Kidney (tissue), 14 donors: ENCODE data around the gene COL3A1. TPM values are rescaled to one million over a fixed set of nuclear protein-coding genes. Genes with fewer than 3 reads are reported as not detected.

Experiments used
- DNase-seq, 5 donors: peaks; one replicate each; pipeline ENCODE4 v3.0.0-alpha.2; 2013 to 2020
- FAIRE-seq: peaks from 2 replicates; lab custom pipeline; 2012; peaks lifted over from hg19 to GRCh38; lab: Jason Lieb, UNC
- H3K27ac ChIP-seq, 2 donors: one replicate each; pipeline ENCODE4 v1.7.0; 2013; ENCODE audit warnings: low read depth in 2 of 2, low read length in 2 of 2, inconsistent platforms in 1 of 2
- H3K27me3 ChIP-seq: one replicate; pipeline ENCODE4 v1.7.1; 2013; ENCODE audit warnings: low read length, inconsistent platforms; ENCODE audit not compliant: control insufficient read depth, insufficient read depth
- H3K36me3 ChIP-seq, 3 donors: one replicate each; pipeline versions ENCODE4 v1.7.0 to v1.7.1; 2013; ENCODE audit warnings: low read length in 3 of 3, control low read depth in 1 of 3, inconsistent platforms in 1 of 3; ENCODE audit not compliant: insufficient read depth in 3 of 3, control insufficient read depth in 2 of 3
- H3K4me1 ChIP-seq, 3 donors: one replicate each; pipeline versions ENCODE4 v1.7.0 to v1.7.1; 2013; ENCODE audit warnings: low read length in 3 of 3, inconsistent platforms in 1 of 3, low read depth in 1 of 3; ENCODE audit not compliant: control insufficient read depth in 2 of 3, insufficient read depth in 2 of 3
- H3K4me3 ChIP-seq, 3 donors: one replicate each; pipeline versions ENCODE4 v1.7.0 to v1.8.1; 2013; ENCODE audit warnings: low read length in 3 of 3, control low read depth in 1 of 3, inconsistent platforms in 1 of 3
- H3K9ac ChIP-seq, 3 donors: one replicate each; pipeline versions ENCODE4 v1.7.0 to v1.7.1; 2013; ENCODE audit warnings: low read length in 3 of 3, control low read depth in 1 of 3, inconsistent platforms in 1 of 3
- H3K9me3 ChIP-seq, 3 donors: one replicate each; pipeline versions ENCODE4 v1.7.0 to v1.7.1; 2013; ENCODE audit warnings: low read length in 3 of 3, control low read depth in 1 of 3, inconsistent platforms in 1 of 3; ENCODE audit not compliant: control insufficient read depth in 2 of 3, insufficient read depth in 1 of 3
- intact Hi-C: fragments of 100-400 bp; cut with DNase I; formaldehyde crosslinking; loops from one replicate; pipeline ENCODE4 v1.11.1; 2022
- polyA plus RNA-seq: library from polyadenylated mRNA; stranded (reverse); fragments of 350-450 nt; fragmentation: Illumina TruSeq; extraction: RNeasy Lipid Tissue Mini Kit (QIAGEN cat#74804); gene quantifications from one replicate; pipeline ENCODE4 v1.2.3, GENCODE V29; 2014; ENCODE audit warnings: low read depth, low replicate concordance; ENCODE audit not compliant: insufficient read depth
- total RNA-seq: library from RNA; stranded (reverse); fragmentation: NEBNext Ultra II Directional; extraction: Animal tissue kit (Norgen Biotek cat#: 25700); gene quantifications from one replicate; pipeline ENCODE4 v1.2.1, GENCODE V29; 2021
- TF ChIP-seq, protein P1 (sequence below): IDR thresholded peaks from 3 replicates; pipeline ENCODE4 v1.5.1; 2012; ENCODE audit warnings: mild to moderate bottlenecking, moderate library complexity, borderline replicate concordance; ENCODE audit not compliant: insufficient read depth; ENCODE audit errors: extremely low read depth
- donor health status: control.
- donor health status: control.
- donor health status: control.
- donor health status: control.
- donor health status: control.
- donor health status: DM: yes; HTN: yes; CAD: no.
- donor health status: Normal renal cell carcinoma (clear cell type).

COL3A1 gene
- total and polyA plus RNA-seq, 2 donors from 2014 or later = 32.2 to 138 TPM

- Histone ChIP-seq H3K9me3 (no peaks in the 10 kb centered on the region), H3K9ac (no peak overlapping the region), H3K4me1 (no peaks in the 10 kb centered on the region), H3K27me3 (no peaks in the 10 kb centered on the region), H3K4me3 (no peak overlapping the region), H3K27ac (no peak overlapping the region), H3K36me3 (no peaks in the 10 kb centered on the region)
- peak in 1 of 5 donors; percentile 54 for DNase-seq
- intact Hi-C loops = no loop called here
- TF ChIP-seq, protein P1, sequence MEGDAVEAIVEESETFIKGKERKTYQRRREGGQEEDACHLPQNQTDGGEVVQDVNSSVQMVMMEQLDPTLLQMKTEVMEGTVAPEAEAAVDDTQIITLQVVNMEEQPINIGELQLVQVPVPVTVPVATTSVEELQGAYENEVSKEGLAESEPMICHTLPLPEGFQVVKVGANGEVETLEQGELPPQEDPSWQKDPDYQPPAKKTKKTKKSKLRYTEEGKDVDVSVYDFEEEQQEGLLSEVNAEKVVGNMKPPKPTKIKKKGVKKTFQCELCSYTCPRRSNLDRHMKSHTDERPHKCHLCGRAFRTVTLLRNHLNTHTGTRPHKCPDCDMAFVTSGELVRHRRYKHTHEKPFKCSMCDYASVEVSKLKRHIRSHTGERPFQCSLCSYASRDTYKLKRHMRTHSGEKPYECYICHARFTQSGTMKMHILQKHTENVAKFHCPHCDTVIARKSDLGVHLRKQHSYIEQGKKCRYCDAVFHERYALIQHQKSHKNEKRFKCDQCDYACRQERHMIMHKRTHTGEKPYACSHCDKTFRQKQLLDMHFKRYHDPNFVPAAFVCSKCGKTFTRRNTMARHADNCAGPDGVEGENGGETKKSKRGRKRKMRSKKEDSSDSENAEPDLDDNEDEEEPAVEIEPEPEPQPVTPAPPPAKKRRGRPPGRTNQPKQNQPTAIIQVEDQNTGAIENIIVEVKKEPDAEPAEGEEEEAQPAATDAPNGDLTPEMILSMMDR = no peak
- FAIRE-seq = no peak
Observed at GRCh38 chr2:188944442-188944841, 29.7 kb upstream of the COL3A1 start.

DNA sequence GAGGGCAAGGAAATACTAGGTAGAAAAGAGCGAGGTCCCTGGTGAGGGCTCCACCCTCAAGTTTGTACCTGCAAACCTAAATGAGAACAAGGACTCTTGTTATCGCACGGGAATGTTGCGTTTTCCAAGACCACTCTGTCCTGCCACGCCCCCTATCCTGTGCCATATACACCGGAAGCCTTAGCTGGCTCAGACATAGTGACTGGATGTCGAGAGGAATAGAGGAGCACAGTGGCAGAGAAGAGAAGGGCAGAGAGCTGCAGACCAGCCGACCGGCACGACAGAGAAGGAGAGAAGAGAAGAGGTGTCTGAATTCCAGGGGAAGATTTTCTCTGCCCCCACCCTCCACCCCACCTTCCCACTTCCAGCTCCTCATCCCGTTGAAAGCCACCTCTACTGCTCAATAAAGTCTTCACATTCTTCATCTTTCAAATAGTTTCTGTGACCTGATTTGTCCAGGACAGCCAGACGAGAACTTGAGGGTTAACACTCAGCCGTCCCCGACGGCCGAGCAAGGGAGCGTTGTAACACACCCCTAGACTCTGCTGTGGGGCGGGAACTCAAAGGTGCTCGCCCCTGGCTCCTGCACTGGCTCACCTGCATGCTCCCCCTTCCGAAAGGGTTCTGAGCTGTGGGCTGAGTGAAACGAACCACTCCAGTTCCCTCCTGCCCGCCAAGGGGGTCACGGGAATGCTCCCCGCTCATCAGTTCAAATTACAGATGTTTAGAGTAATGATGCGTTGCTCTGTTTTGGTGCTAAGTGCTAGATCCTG is 24.9 kb upstream of the COL3A1 start:
- TF ChIP-seq, protein P1 = no peak
- Histone ChIP-seq H3K27ac (no peak overlapping the region), H3K9ac (no peak overlapping the region), H3K4me3 (no peak overlapping the region), H3K4me1 (no peaks in the 10 kb centered on the region), H3K36me3 (no peaks in the 10 kb centered on the region), H3K9me3 (no peaks in the 10 kb centered on the region), H3K27me3 (no peaks in the 10 kb centered on the region)
- FAIRE-seq (no peak), DNase-seq (peak in 1 of 5 donors; percentile 61)
- intact Hi-C loops = no loop called here

- Histone ChIP-seq H3K9ac (no peak overlapping the region), H3K9me3 (no peaks in the 10 kb centered on the region), H3K27ac (no peak overlapping the region), H3K4me1 (no peaks in the 10 kb centered on the region), H3K4me3 (no peak overlapping the region), H3K36me3 (no peaks in the 10 kb centered on the region), H3K27me3 (no peaks in the 10 kb centered on the region)
- intact Hi-C loops = no loop called here
- FAIRE-seq (no peak), DNase-seq (no peak)
- TF ChIP-seq, protein P1 = no peak
Observed at GRCh38 chr2:188952901-188953300, 21.3 kb upstream of the COL3A1 start.
